WTC11 (cell line): Measurements from ENCODE around the gene SUSD6. TPM values are rescaled to one million over a fixed set of nuclear protein-coding genes. Genes with fewer than 3 reads are reported as not detected.

Source experiments
- ATAC-seq: fragments of 200-7000 bp; cut with Tn5 transposase; 2 replicates; pipeline ENCODE4 v1.10.0; 2021; ENCODE audit warnings: mild to moderate bottlenecking, moderate library complexity
- CTCF ChIA-PET: fragments of 300-600 bp; sonication (Branson Sonifier 250); formaldehyde crosslinking; loops from one replicate; lab custom pipeline; 2021; ENCODE audit warnings: antibody characterized with exemption; lab: Charles Lee
- POLR2A ChIA-PET: fragments of 350-600 bp; sonication (Branson Sonifier 250); formaldehyde crosslinking; loops from one replicate; lab custom pipeline; 2021; ENCODE audit warnings: antibody characterized with exemption; lab: Charles Lee
- DNase-seq: peaks from one replicate; pipeline ENCODE4 v3.0.0; 2021; ENCODE audit warnings: low spot score
- H3K27ac Mint-ChIP-seq: 2 replicates; pipeline ENCODE4 v1.8.0; 2021; ENCODE audit warnings: mixed read lengths
- H3K27me3 Mint-ChIP-seq: 2 replicates; pipeline ENCODE4 v1.8.0; 2021; ENCODE audit warnings: low read depth, mild to moderate bottlenecking, moderate library complexity, mixed read lengths
- H3K36me3 Mint-ChIP-seq: 2 replicates; pipeline ENCODE4 v1.8.0; 2021; ENCODE audit warnings: mixed read lengths
- H3K4me1 Mint-ChIP-seq: 2 replicates; pipeline ENCODE4 v1.8.0; 2022; ENCODE audit warnings: mixed read lengths
- H3K4me3 Mint-ChIP-seq: 2 replicates; pipeline ENCODE4 v1.8.0; 2021; ENCODE audit warnings: mild to moderate bottlenecking, moderate library complexity, mixed read lengths
- H3K9me3 Mint-ChIP-seq: 2 replicates; pipeline ENCODE4 v1.8.0; 2021; ENCODE audit warnings: mixed read lengths
- ATF1 ChIP-seq: sonication (generic); formaldehyde crosslinking; IDR thresholded peaks from 2 replicates; pipeline ENCODE4 v1.8.1; 2023; ENCODE audit warnings: mild to moderate bottlenecking, moderate library complexity, missing genetic modification reagents
- ATF6 ChIP-seq: sonication (generic); formaldehyde crosslinking; IDR thresholded peaks from 2 replicates; pipeline ENCODE4 v1.8.1; 2023; ENCODE audit warnings: mild to moderate bottlenecking, missing genetic modification reagents
- CBFB ChIP-seq: sonication (generic); formaldehyde crosslinking; IDR thresholded peaks from 2 replicates; pipeline ENCODE4 v1.8.1; 2022; ENCODE audit warnings: mild to moderate bottlenecking, low read depth, missing genetic modification reagents
- CTCF ChIP-seq: fragments of 200-600 bp; IDR thresholded peaks from 2 replicates; pipeline ENCODE4 v1.8.0; 2022; ENCODE audit warnings: antibody characterized with exemption
- E2F1 ChIP-seq: sonication (generic); formaldehyde crosslinking; IDR thresholded peaks from 2 replicates; pipeline ENCODE4 v1.8.0; 2022; ENCODE audit warnings: mild to moderate bottlenecking, missing genetic modification reagents
- FOXK1 ChIP-seq: sonication (generic); formaldehyde crosslinking; IDR thresholded peaks from 2 replicates; pipeline ENCODE4 v1.8.0; 2022; ENCODE audit warnings: mild to moderate bottlenecking, moderate library complexity, missing genetic modification reagents
- MXD4 ChIP-seq: fragments of 250-450 bp; sonication (Bioruptor Pico); IDR thresholded peaks from 2 replicates; pipeline ENCODE4 v1.8.0; 2021; ENCODE audit warnings: mild to moderate bottlenecking, moderate library complexity, borderline replicate concordance
- NFE2L1 ChIP-seq: sonication (generic); formaldehyde crosslinking; IDR thresholded peaks from 2 replicates; pipeline ENCODE4 v1.8.1; 2023; ENCODE audit warnings: missing genetic modification reagents
- NFYB ChIP-seq: sonication (generic); formaldehyde crosslinking; conservative IDR thresholded peaks from 2 replicates; pipeline ENCODE4 v1.8.0; 2022; ENCODE audit warnings: low read depth, missing genetic modification reagents
- NR1H2 ChIP-seq: sonication (generic); formaldehyde crosslinking; IDR thresholded peaks from 2 replicates; pipeline ENCODE4 v1.9.0; 2021; ENCODE audit warnings: mild to moderate bottlenecking, moderate library complexity, missing genetic modification reagents
- SMAD4 ChIP-seq: sonication (generic); formaldehyde crosslinking; IDR thresholded peaks from 2 replicates; pipeline ENCODE4 v1.8.0; 2022; ENCODE audit warnings: mild to moderate bottlenecking, missing genetic modification reagents
- TCF7 ChIP-seq: sonication (generic); formaldehyde crosslinking; IDR thresholded peaks from 2 replicates; pipeline ENCODE4 v1.8.0; 2022; ENCODE audit warnings: mild to moderate bottlenecking, low read depth, missing genetic modification reagents, moderate library complexity
- TP53 ChIP-seq: sonication (generic); formaldehyde crosslinking; IDR thresholded peaks from 2 replicates; pipeline ENCODE4 v1.8.1; 2023; ENCODE audit warnings: mild to moderate bottlenecking, missing genetic modification reagents
- USF1 ChIP-seq: sonication (generic); formaldehyde crosslinking; IDR thresholded peaks from 2 replicates; pipeline ENCODE4 v1.8.0; 2022; ENCODE audit warnings: mild to moderate bottlenecking, missing genetic modification reagents
- ZBTB21 ChIP-seq: sonication (generic); formaldehyde crosslinking; IDR thresholded peaks from 2 replicates; pipeline ENCODE4 v1.8.1; 2023; ENCODE audit warnings: mild to moderate bottlenecking, missing genetic modification reagents, borderline replicate concordance
- ZBTB43 ChIP-seq: sonication (generic); formaldehyde crosslinking; IDR thresholded peaks from 2 replicates; pipeline ENCODE4 v1.8.1; 2023; ENCODE audit warnings: mild to moderate bottlenecking, missing genetic modification reagents
- ZNF138 ChIP-seq: sonication (generic); formaldehyde crosslinking; conservative IDR thresholded peaks from 2 replicates; pipeline ENCODE4 v1.8.1; 2022; ENCODE audit warnings: mild to moderate bottlenecking, moderate library complexity, missing genetic modification reagents
- ZNF396 ChIP-seq: fragments of 250-450 bp; sonication (Bioruptor Pico); IDR thresholded peaks from 2 replicates; pipeline ENCODE4 v1.8.0; 2021; ENCODE audit warnings: mild to moderate bottlenecking, moderate library complexity, borderline replicate concordance
- ZNF423 ChIP-seq: fragments of 250-450 bp; sonication (Bioruptor Pico); IDR thresholded peaks from 2 replicates; pipeline ENCODE4 v2.1.2; 2022; ENCODE audit warnings: mild to moderate bottlenecking, moderate library complexity
- ZNF532 ChIP-seq: fragments of 250-450 bp; sonication (Bioruptor Pico); IDR thresholded peaks from 2 replicates; pipeline ENCODE4 v1.9.0; 2021; ENCODE audit warnings: mild to moderate bottlenecking, borderline replicate concordance
- total RNA-seq: library from RNA; stranded (reverse); gene quantifications from 3 replicates; pipeline ENCODE4 v1.2.3, GENCODE V29; 2021

SUSD6 gene
- total RNA-seq, 1 experiment from 2014 or later, result 10.1 TPM

- TF ChIP-seq ATF6 (CRISPR knock-in tag) (no peak), ATF1 (CRISPR knock-in tag) (no peak), CTCF (no peak), ZBTB43 (no peak), NFE2L1 (CRISPR knock-in tag) (no peak)
- TF ChIP-seq, all 79 proteins: peak for 0
These were observed 42.7 kb downstream of the SUSD6 start (continued) for GRCh38 chr14:69654116-69654515.

- Mint-ChIP-seq H3K9me3 (no peaks in the 10 kb centered on the region), H3K4me3 (no peak overlapping the region), H3K27ac (peak overlapping the region; percentile 91), H3K4me1 (peaks cover 43% of the 10 kb centered on the region), H3K27me3 (no peaks in the 10 kb centered on the region), H3K36me3 (0 out of 2 replicates have a peak, but pooled peaks cover 4% of the 10 kb centered on the region)
- ATAC-seq, result peak; percentile 72
- POLR2A ChIA-PET, result interaction anchor here (0.6 kb wide), 1 partner anchor 11 kb away, joined by 3 read pairs; no protein-coding TSS in a partner anchor
- CTCF ChIA-PET, result interaction anchor here (1.2 to 1.9 kb wide), 3 partner anchors 16 to 73 kb away, joined by 4 to 9 read pairs (median 7); no protein-coding TSS in a partner anchor
- peak; percentile 22 for DNase-seq
- no peak for TF ChIP-seq NFYB (CRISPR knock-in tag)
- no peak for TF ChIP-seq TCF7 (CRISPR knock-in tag)
- TF ChIP-seq E2F1, result no peak
- no peak for TF ChIP-seq ZNF396 (CRISPR knock-in tag)
- no peak for TF ChIP-seq ZBTB21
- no peak for TF ChIP-seq TP53
- no peak for TF ChIP-seq CBFB
- no peak for TF ChIP-seq FOXK1 (CRISPR knock-in tag)
- TF ChIP-seq MXD4, result no peak
- TF ChIP-seq SMAD4 (CRISPR knock-in tag), result no peak
- TF ChIP-seq USF1 (CRISPR knock-in tag), result peak; percentile 32; the same call in 1 of the 2 replicates
- no peak for TF ChIP-seq NR1H2 (CRISPR knock-in tag)
- no peak for TF ChIP-seq ATF6 (CRISPR knock-in tag)
- no peak for TF ChIP-seq ZNF138 (CRISPR knock-in tag)
- TF ChIP-seq ZNF423 (CRISPR knock-in tag), result peak; percentile 93
- no peak for TF ChIP-seq ZNF532 (CRISPR knock-in tag)
These were observed 46.6 kb downstream of the SUSD6 start for GRCh38 chr14:69657950-69658355.
